K562 (cell line): ENCODE measurements around the gene NECAP2. TPM values are rescaled to one million over a fixed set of nuclear protein-coding genes. Genes with fewer than 3 reads are reported as not detected.
"Not testable (repeated sequence)": the region's sequence is repeated elsewhere in the genome, so short reads cannot be mapped to it uniquely, and the experiment has no call there.

Experiments used
- ATAC-seq: fragments of 200-7000 bp; cut with Tn5 transposase; 3 replicates; pipeline ENCODE4 v1.9.1; 2020; ENCODE audit warnings: moderate library complexity
- BruUV-seq: library from RNA; stranded (reverse); fragments of 400-500 nt; replicated peaks from 2 replicates; lab custom pipeline; 2021; lab: Mats Ljungman, UMichigan
- CTCF ChIA-PET: fragments of 300-600 bp; formaldehyde crosslinking; extraction: SDS; loops from one replicate; lab custom pipeline; 2021; ENCODE audit warnings: low intra/inter-chr PET ratio; lab: Yijun Ruan, JAX
- POLR2A ChIA-PET: fragments of 300-600, 350-650 bp; sonication (Branson Sonifier 250); formaldehyde crosslinking; extraction: SDS; loops from one replicate; lab custom pipeline; 2021; ENCODE audit warnings: antibody characterized with exemption, inconsistent platforms; lab: Yijun Ruan, JAX
- DNase-seq, 4 experiments: peaks; one replicate each; pipeline versions ENCODE4 v3.0.0 to v3.0.0-alpha.2; 2011 to 2018; ENCODE audit warnings: low spot score in 3 of 4, mixed read lengths in 3 of 4; ENCODE audit errors: extremely low read depth in 1 of 4
- FAIRE-seq: peaks from 2 replicates; lab custom pipeline; 2011; peaks lifted over from hg19 to GRCh38; lab: Jason Lieb, UNC
- H2AFZ ChIP-seq: 2 replicates; pipeline ENCODE4 v1.6.0; 2011; ENCODE audit warnings: low read depth, low read length, control low read depth, inconsistent platforms
- H3K27ac ChIP-seq: fragments of 200-600 bp; 3 replicates; pipeline ENCODE4 v1.8.0; 2011; ENCODE audit warnings: low read depth, mild to moderate bottlenecking, control low read depth, inconsistent platforms, low read length, moderate library complexity, mixed read lengths; ENCODE audit errors: extremely low read depth
- H3K27me3 ChIP-seq, 2 experiments: fragments of 300-600 bp in 1 of 2; 2 replicates in 1 of 2; 3 replicates in 1 of 2; pipeline versions ENCODE4 v1.6.0 to v1.8.0; 2011; ENCODE audit warnings: inconsistent platforms in 2 of 2, low read length in 2 of 2, mild to moderate bottlenecking in 1 of 2, mixed read lengths in 1 of 2, moderate library complexity in 1 of 2; ENCODE audit not compliant: control insufficient read depth in 2 of 2, insufficient read depth in 2 of 2
- H3K36me3 ChIP-seq: fragments of 300-600 bp; 3 replicates; pipeline ENCODE4 v1.8.0; 2011; ENCODE audit warnings: mild to moderate bottlenecking, low read length, inconsistent platforms; ENCODE audit not compliant: control insufficient read depth, insufficient read depth
- H3K4me1 ChIP-seq, 2 experiments: fragments of 200-600 bp in 1 of 2; replicated peaks in 1 of 2; 2 replicates in 1 of 2; 3 replicates in 1 of 2; pipeline versions ENCODE4 v1.5.1 to v1.8.0; 2011; ENCODE audit warnings: inconsistent platforms in 2 of 2, low read length in 2 of 2, mild to moderate bottlenecking in 1 of 2, mixed read lengths in 1 of 2, moderate library complexity in 1 of 2; ENCODE audit not compliant: control insufficient read depth in 2 of 2, insufficient read depth in 2 of 2
- H3K4me2 ChIP-seq: 2 replicates; pipeline ENCODE4 v1.6.1; 2011; ENCODE audit warnings: low read length, control low read depth, inconsistent platforms, mixed read lengths; ENCODE audit not compliant: insufficient read depth
- H3K4me3 ChIP-seq: fragments of 200-600 bp; sonication (generic), shearing (Covaris generic); 2 replicates; pipeline ENCODE4 v1.5.1; 2016; ENCODE audit warnings: control low read depth, inconsistent platforms
- H3K79me2 ChIP-seq: fragments of 200-600 bp; 3 replicates; pipeline ENCODE4 v1.8.0; 2011; ENCODE audit warnings: low read length, inconsistent platforms; ENCODE audit not compliant: control insufficient read depth, insufficient read depth
- H3K9ac ChIP-seq, 2 experiments: 2 replicates each; pipeline versions ENCODE4 v1.6.0 to v1.6.1; 2011; ENCODE audit warnings: low read depth in 2 of 2, low read length in 2 of 2, control low read depth in 1 of 2, inconsistent platforms in 1 of 2, mild to moderate bottlenecking in 1 of 2, mixed read lengths in 1 of 2; ENCODE audit not compliant: insufficient read depth in 1 of 2
- H3K9me1 ChIP-seq: one replicate; pipeline ENCODE4 v1.6.0; 2011; ENCODE audit warnings: inconsistent platforms, mild to moderate bottlenecking, low read length, moderate library complexity; ENCODE audit not compliant: control insufficient read depth, insufficient read depth
- H3K9me3 ChIP-seq: replicated peaks from 2 replicates; pipeline ENCODE4 v1.5.1; 2011; ENCODE audit warnings: low read depth, low read length, inconsistent platforms; ENCODE audit not compliant: control insufficient read depth, insufficient read depth
- H4K20me1 ChIP-seq: replicated peaks from 2 replicates; pipeline ENCODE4 v1.6.1; 2011; ENCODE audit warnings: low read length, inconsistent platforms, mixed read lengths; ENCODE audit not compliant: control insufficient read depth, insufficient read depth
- FOXO4 ChIP-seq: fragments of 450-650 bp; formaldehyde crosslinking; IDR thresholded peaks from 2 replicates; pipeline ENCODE4 v1.4.0; 2020; ENCODE audit warnings: mild to moderate bottlenecking, moderate library complexity
- HNRNPH1 ChIP-seq: fragments of 200-400 bp; formaldehyde crosslinking; optimal IDR thresholded peaks from 2 replicates; pipeline ENCODE3; 2017; ENCODE audit warnings: low read depth, mild to moderate bottlenecking, low read length, moderate library complexity
- SRF ChIP-seq, 2 experiments: fragments of 250-450, 450-650 bp in 1 of 2; sonication (Bioruptor Pico) in 1 of 2; sonication (generic) in 1 of 2; formaldehyde crosslinking; IDR thresholded peaks; 2 replicates each; pipeline versions ENCODE4 v1.5.0 to v1.5.1; 2020 to 2022; ENCODE audit warnings: mild to moderate bottlenecking in 1 of 2, missing genetic modification reagents in 1 of 2
- WGBS: fragments of 100-300 bp; shearing (Covaris generic); methylation state at CpG from one replicate; pipeline ENCODE4 v1.1.6; 2016; ENCODE audit warnings: low coverage, mixed read lengths; ENCODE audit not compliant: insufficient coverage; ENCODE audit errors: missing lambda C conversion rate; 5-methylcytosine and 5-hydroxymethylcytosine counted together
- in situ Hi-C: fragments of 300-500 bp; cut with MboI; formaldehyde crosslinking; loops from 4 replicates; pipeline ENCODE4 v1.15.0; 2018; ENCODE audit warnings: inconsistent platforms, mixed read lengths
- intact Hi-C: fragments of 100-400 bp; cut with micrococcal nuclease; formaldehyde crosslinking; loops from 2 replicates; pipeline ENCODE4 v1.14.2; 2022
- polyA plus RNA-seq, 8 experiments: library from polyadenylated mRNA; depleted of rRNA in 4 of 8; stranded (reverse) in 5 of 8; unstranded in 3 of 8; fragments of >200 nt; fragmentation: Nextera tagmentation in 2 of 8; fragmentation: Illumina TruSeq in 1 of 8; extraction: Ambion mirVana in 2 of 8; extraction: Trizol in 1 of 8; gene quantifications; 2 replicates each; pipeline versions ENCODE4 v1.2.1 to v1.2.3, GENCODE V29; 2011 to 2014; ENCODE audit warnings: inconsistent platforms in 1 of 8, missing spikeins in 1 of 8
- total RNA-seq, 7 experiments: library from RNA; depleted of rRNA in 6 of 7; stranded (reverse); fragments of >200 nt in 6 of 7; fragmentation: Illumina TruSeq in 2 of 7; extraction: Trizol in 2 of 7; gene quantifications; 2 replicates each; pipeline versions ENCODE4 v1.2.1 to v1.2.3, GENCODE V29; 2011 to 2021; ENCODE audit warnings: low replicate concordance in 1 of 7
- TF ChIP-seq, protein P1 (sequence below), 2 experiments: fragments of 450-650 bp in 1 of 2; sonication (generic) in 1 of 2; formaldehyde crosslinking in 1 of 2; IDR thresholded peaks; 2 replicates each; pipeline versions ENCODE4 v1.7.1 to v1.9.0; 2016 to 2022; ENCODE audit warnings: inconsistent platforms in 1 of 2, mild to moderate bottlenecking in 1 of 2, missing genetic modification reagents in 1 of 2

NECAP2 gene
- total and polyA plus RNA-seq, 9 of the 15 experiments (the other 6 are each of a cell fraction or from before 2014, with no cell fraction given) = 22.7 to 107 (median 79.2) TPM

- TF ChIP-seq FOXO4 (CRISPR knock-in tag) (no peak), HNRNPH1 (no peak), SRF (CRISPR knock-in tag; IDR thresholded peaks at IDR 0.05) (no peak)
- TF ChIP-seq, protein P1, sequence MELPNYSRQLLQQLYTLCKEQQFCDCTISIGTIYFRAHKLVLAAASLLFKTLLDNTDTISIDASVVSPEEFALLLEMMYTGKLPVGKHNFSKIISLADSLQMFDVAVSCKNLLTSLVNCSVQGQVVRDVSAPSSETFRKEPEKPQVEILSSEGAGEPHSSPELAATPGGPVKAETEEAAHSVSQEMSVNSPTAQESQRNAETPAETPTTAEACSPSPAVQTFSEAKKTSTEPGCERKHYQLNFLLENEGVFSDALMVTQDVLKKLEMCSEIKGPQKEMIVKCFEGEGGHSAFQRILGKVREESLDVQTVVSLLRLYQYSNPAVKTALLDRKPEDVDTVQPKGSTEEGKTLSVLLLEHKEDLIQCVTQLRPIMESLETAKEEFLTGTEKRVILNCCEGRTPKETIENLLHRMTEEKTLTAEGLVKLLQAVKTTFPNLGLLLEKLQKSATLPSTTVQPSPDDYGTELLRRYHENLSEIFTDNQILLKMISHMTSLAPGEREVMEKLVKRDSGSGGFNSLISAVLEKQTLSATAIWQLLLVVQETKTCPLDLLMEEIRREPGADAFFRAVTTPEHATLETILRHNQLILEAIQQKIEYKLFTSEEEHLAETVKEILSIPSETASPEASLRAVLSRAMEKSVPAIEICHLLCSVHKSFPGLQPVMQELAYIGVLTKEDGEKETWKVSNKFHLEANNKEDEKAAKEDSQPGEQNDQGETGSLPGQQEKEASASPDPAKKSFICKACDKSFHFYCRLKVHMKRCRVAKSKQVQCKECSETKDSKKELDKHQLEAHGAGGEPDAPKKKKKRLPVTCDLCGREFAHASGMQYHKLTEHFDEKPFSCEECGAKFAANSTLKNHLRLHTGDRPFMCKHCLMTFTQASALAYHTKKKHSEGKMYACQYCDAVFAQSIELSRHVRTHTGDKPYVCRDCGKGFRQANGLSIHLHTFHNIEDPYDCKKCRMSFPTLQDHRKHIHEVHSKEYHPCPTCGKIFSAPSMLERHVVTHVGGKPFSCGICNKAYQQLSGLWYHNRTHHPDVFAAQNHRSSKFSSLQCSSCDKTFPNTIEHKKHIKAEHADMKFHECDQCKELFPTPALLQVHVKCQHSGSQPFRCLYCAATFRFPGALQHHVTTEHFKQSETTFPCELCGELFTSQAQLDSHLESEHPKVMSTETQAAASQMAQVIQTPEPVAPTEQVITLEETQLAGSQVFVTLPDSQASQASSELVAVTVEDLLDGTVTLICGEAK (IDR thresholded peaks at IDR 0.05) = no peak
- TF ChIP-seq, protein P1 (CRISPR knock-in tag; IDR thresholded peaks at IDR 0.05) = no peak
These were observed 50.6 kb downstream of the NECAP2 start (continued) for GRCh38 chr1:16491056-16491675.

GRCh38 chr1:16492937-16493336, 52.4 kb downstream of the NECAP2 start:
- DNase-seq, H3K9ac ChIP-seq, POLR2A ChIA-PET, H3K79me2 ChIP-seq, H3K4me3 ChIP-seq, H3K27ac ChIP-seq, H3K9me1 ChIP-seq, BruUV-seq, in situ Hi-C loops, H2AFZ ChIP-seq, H3K9me3 ChIP-seq, CTCF ChIA-PET, H3K4me2 ChIP-seq, ATAC-seq, H3K36me3 ChIP-seq, H3K27me3 ChIP-seq, intact Hi-C loops, FAIRE-seq, H4K20me1 ChIP-seq: not testable (repeated sequence)
- 72% methylated on average over 7 of the region's 7 CpGs for WGBS
- peaks cover 0 to 11% of the 10 kb centered on the region in 2 experiments; a peak in 2 of 5 replicates for H3K4me1 ChIP-seq
